SHP77 (cell line): ENCODE data around the gene TIMP1.

Experiments used
- DNase-seq, 2 experiments: peaks; one replicate each; lab custom pipeline; 2025; lab: John Stamatoyannopoulos, UW

The TIMP1 gene

GRCh38 chrX:47573341-47574075, 8.7 kb upstream of the TIMP1 start:
- no peak for DNase-seq

- DNase-seq: no peak
Measured at GRCh38 chrX:47574076-47574546, 8.1 kb upstream of the TIMP1 start.

- DNase-seq: no peak
Measured at GRCh38 chrX:47574547-47575301, 7.5 kb upstream of the TIMP1 start.

- no peak for DNase-seq
Measured at GRCh38 chrX:47576021-47576898, 6.0 kb upstream of the TIMP1 start.

- DNase-seq: no peak
Measured at GRCh38 chrX:47577424-47577823, 4.8 kb upstream of the TIMP1 start.

- DNase-seq: no peak
Measured at GRCh38 chrX:47577901-47578300, 4.3 kb upstream of the TIMP1 start.

GRCh38 chrX:47578692-47579091, 3.5 kb upstream of the TIMP1 start:
- DNase-seq: no peak

- DNase-seq: no peak
Measured at GRCh38 chrX:47579537-47579936, 2.7 kb upstream of the TIMP1 start.

- DNase-seq: no peak
Measured at GRCh38 chrX:47583240-47583861, 1.1 kb downstream of the TIMP1 start.

GRCh38 chrX:47584714-47585113, 2.5 kb downstream of the TIMP1 start:
- no peak for DNase-seq

GRCh38 chrX:47585273-47585672, 3.0 kb downstream of the TIMP1 start:
- DNase-seq: no peak

GRCh38 chrX:47586043-47586787, 4.0 kb downstream of the TIMP1 start:
- DNase-seq: no peak

- DNase-seq: no peak
Measured at GRCh38 chrX:47587091-47587891, 5.1 kb downstream of the TIMP1 start.

GRCh38 chrX:47587906-47588735, 5.9 kb downstream of the TIMP1 start:
- no peak for DNase-seq

GRCh38 chrX:47590984-47591383, 8.7 kb downstream of the TIMP1 start:
- no peak for DNase-seq

- DNase-seq: no peak
Measured at GRCh38 chrX:47593522-47593921, 11.3 kb downstream of the TIMP1 start.

GRCh38 chrX:47595716-47596251, 13.5 kb downstream of the TIMP1 start:
- DNase-seq: no peak

- no peak for DNase-seq
Measured at GRCh38 chrX:47596256-47596655, 14.0 kb downstream of the TIMP1 start.

GRCh38 chrX:47597222-47597621, 15.0 kb downstream of the TIMP1 start:
- no peak for DNase-seq
